HG03045 (cell line): ENCODE data around the gene CTSD.
"Not testable (repeated sequence)": the region's sequence is repeated elsewhere in the genome, so short reads cannot be mapped to it uniquely, and the experiment has no call there.

Experiments used
- ATAC-seq: cut with Tn5 transposase; IDR thresholded peaks from one replicate; pipeline ENCODE4 v1.9.1; 2021; ENCODE audit warnings: mild to moderate bottlenecking, moderate library complexity; ENCODE audit not compliant: unreplicated experiment

Gene CTSD

DNA sequence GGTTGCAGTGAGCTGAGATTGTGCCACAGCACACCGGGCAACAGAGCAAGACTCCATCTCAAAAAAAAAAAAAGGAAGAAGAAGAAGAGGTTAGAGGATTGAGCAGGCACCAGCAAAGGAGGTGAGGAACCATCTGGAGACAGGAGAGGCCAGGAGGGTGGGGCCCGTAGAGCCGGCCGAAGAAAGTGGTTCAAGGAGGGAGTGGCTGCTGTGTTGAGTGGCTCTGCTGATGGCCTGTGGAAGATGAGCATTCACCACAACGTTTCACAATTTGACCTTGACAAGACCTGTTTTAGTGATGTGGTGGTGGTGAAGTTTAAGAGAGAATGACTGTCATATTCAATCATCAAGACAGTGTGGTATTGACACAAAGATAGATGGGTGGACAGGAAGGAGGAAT is 6.8 kb upstream of the CTSD start:
- no peak for ATAC-seq

DNA sequence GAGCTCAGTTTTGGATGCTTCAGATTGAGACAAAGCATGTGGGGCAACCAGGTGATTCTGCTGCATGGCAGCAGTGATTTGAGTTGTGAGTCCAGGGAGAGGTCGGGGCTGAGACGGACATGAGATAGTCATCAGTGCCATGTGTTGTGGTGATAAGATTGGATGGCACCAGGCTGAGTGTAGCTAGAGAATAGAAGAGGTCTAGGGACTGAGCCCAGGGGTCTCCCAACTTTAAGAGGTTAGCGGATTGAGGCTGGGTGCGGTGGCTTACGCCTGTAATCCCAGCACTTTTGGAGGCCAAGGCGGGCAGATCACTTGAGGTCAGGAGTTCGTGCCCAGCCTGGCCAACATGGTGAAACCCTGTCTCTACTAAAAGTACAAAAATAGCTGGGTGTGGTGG is 6.3 kb upstream of the CTSD start:
- no peak for ATAC-seq

DNA sequence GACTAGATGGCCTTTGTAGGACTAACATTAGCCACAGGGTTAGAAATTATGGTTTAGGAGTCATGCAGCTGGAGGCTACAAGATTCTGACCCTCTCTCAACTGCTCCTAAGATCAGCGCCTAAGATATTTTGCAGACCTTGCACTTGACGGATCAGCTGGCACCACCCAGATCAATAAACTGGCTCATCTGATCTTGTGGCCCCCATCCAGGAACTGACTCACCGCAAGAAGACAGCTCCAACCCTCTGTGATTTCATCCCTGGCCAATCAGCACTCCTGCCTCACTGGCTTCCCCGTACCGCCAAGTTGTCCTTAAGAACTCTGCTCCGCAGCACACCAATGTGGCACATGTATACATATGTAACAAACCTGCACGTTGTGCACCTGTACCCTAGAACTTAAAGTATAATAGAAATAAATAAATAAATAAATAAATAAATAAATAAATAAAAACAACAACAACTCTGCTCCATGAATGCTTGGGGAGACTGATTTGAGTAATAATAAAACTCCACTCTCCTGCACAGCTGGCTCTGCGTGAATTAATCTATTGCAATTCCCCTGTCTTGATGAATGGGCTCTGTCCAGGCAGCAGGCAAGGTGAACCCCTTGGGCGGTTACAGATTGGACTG is 5.7 kb upstream of the CTSD start:
- ATAC-seq = not testable (repeated sequence)

DNA sequence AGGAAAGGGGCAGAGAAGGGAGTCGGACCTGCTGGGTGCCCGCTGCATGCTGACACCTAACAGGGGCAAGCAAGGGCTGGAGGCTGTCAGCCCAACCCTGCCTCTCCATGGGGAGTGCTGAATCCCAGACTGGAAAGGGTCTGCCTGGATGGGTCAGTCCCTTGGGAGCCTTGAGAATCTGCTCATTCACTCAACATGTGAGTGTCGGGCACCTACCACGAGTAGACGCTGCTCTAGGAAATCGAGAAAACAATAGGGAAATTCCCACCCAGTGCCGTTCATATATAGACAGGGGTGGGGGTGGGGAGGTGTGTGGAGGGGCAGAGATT is 4.4 kb upstream of the CTSD start:
- no peak for ATAC-seq

DNA sequence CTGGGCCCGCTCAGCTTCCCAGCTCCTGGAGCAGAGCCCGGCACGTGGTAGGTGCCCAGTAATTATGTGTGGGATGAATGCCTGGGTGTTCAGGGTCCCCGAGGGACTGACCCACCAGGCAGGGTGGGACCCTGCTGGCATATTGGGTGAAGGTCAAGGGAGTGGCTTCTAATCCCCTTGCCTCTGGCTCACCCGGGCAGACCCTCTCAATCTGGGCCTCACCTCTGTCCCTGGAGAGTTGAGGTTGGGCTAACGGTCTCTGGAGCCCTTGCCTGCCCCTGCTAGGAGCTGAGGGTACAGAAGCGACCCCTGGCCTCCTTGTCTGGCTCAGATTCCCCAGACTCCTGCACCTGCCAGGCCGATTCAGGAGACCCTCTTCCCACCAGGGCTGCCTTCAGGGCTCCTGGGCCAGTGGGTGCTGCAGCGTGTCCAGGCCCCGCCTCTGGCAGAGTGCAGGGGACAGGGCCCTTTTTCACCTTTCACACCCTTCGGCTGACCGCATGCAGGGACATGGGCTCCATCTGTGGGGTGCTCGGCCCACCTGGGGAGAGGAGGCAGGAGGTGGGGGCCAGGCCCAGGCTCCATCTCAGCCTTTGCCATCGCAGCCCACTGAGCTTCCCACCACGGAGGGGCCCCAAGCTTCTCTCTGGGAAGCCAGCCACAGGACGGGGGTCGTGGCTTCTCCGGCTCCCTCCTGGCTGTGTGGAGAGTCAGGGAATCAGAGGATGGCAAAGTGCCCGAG is 3.8 kb upstream of the CTSD start:
- ATAC-seq = no peak

DNA sequence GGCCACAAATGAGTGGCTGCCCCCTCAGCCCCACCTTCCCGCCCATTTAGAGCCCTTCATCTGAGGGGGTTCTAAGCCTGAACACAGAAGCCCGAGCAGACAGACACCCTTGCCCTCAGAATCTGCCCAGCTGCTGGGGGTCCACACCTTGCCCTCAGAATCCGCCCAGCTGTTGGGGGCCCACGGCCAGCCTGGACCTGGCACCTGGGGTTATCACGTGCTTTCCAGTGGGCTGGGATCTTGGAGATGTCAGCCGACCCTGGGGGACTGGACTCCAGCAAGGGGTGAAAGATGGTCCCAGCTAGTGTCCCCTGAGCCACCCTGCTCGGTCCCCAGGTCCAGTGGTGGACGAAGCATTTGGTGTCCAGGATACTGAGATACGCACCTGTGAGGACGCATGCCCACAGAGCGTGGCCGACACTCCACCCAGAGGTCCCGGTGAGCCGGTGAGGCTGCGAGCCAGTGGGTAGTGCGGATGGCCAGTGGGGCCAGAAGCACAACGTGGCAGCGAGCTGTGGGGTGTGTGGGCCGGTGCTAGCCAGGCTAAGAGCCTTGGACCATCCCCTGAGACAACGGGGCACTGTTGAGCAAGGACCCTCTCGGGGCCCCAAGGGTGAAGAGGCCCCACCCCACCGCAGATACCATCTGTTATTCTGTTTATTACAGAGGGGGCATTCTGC is 3.1 kb upstream of the CTSD start:
- ATAC-seq = no peak

DNA sequence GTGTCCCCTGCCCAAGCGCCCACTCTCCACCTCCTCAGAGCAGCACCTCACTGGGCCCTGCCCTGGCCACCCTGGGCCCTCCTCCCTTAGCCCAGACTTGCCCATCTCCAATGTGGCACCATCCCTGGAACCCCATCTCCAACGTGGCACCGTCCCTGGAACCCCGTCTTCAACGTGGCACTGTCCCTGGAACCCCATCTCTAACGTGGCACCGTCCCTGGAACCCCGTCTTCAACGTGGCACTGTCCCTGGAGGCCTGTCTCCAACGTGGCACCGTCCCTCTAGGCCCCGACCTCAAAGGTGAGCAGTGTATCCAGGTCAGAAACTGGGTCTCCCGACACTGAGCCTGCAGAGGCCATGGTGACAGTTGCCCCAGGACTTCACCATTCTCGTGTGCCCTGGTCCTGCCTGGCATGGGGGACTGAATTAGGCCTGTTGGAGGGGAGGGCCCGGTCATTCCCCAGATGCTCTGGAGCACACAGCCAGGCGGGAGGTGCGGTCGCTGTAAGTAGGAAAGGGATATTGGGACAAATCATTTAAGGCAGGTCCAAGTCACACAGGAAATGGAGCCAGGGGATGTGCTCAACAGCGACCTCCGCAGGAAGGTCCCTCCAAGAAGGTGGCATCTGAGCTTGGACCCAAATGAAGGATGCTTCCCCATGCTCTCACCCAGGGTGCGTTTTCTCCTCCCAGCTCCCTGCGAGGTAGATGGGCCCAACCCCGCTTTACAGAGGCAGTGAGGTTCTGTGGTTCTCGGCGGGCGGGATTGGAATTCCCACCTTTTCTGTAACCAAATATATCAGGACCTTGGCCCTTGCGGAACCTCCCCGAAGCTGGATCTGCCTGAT is 2.4 kb upstream of the CTSD start:
- no peak for ATAC-seq

DNA sequence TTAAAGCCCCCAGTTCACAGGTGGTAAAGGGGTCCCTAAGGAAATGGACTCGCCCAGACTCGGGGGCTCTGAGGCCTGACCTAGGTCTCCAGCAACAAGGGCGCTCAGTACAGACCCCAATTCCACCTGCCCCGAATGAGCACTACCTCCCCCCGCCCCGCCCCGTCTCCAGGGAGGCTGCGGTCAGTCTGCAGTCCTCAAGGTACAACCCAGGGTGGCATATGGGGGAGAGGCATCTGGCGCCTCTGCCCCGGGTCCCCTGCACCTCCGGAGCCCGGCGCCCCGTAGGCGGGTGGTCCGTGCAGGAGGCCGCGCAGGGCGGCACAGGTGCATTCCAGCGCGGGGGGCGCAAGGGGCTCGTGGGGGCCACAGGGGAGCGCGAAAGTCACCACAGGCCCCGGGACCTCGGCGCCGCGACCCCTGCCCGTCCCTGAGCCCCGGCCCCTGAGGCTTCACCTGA is 361 bp downstream of the CTSD start:
- ATAC-seq = peak; percentile 18

DNA sequence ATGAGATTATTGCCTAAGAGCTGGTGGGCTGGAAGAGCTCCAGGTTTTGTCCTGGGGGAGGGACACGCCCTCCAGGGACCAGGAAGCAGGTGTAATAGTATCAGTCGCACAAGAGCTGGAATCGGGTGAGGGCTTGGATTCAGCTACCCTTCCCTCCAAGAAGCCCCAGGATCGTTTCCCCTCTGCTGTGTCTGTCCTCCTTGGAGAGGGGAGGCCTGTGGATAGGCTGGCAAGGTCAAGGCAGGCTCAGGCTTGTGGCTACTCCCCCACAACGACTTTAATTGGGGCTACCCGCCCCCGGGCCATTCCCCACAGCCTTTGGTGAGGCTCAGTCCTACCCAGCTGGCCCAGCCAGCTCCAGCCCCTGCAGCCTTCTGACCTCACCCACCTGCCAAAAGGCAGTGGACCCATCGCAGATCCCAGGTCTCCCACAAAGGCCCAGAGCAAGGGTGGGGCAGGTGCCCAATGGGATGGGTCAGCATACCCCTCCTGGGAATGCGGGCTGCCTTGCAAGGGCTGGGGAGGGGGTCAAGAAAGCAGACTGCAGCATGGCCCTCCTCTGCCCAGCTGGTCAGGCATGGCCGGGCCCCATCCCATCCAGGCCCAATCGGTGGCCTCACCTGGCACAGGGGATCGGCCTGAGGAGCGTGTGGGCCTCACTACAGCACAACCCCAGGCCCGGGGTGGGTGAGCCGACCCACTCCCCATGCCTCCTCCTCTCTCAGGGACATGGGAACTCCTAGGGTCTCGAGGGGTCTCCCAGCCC is 1.0 kb downstream of the CTSD start:
- ATAC-seq = no peak

DNA sequence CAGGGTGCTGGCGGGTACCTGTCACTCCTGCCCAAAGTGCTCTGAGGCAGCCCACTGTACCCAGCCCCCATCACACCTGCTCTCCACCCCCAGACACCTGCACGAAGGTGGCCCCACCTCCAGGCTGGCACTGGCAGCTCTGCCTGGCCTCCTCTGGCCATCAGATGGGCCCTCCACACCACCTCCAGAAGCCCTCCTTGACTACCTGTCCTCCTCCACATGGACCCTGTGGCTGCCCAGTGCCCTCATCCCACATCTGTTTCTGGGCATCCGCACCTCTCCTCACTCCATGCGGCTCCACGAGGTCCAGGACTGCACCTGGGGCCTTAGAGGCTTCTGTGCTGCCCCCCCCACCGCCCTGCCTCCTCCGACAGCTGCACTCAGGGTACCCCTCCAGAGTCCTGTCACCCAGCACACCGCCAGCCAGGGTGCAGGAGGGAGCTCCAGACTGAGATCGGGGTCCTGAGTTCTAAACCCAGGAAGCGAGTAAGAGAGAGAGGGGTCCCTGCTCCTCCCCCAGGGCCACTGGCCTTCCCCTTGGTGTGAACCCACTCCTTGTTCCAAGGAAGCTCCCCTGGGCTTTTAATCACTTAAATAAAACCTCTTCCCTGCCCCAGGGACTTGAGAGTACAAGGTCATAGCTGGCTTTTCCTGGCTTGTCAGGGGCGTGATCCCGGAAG is 1.7 kb downstream of the CTSD start:
- ATAC-seq = no peak

DNA sequence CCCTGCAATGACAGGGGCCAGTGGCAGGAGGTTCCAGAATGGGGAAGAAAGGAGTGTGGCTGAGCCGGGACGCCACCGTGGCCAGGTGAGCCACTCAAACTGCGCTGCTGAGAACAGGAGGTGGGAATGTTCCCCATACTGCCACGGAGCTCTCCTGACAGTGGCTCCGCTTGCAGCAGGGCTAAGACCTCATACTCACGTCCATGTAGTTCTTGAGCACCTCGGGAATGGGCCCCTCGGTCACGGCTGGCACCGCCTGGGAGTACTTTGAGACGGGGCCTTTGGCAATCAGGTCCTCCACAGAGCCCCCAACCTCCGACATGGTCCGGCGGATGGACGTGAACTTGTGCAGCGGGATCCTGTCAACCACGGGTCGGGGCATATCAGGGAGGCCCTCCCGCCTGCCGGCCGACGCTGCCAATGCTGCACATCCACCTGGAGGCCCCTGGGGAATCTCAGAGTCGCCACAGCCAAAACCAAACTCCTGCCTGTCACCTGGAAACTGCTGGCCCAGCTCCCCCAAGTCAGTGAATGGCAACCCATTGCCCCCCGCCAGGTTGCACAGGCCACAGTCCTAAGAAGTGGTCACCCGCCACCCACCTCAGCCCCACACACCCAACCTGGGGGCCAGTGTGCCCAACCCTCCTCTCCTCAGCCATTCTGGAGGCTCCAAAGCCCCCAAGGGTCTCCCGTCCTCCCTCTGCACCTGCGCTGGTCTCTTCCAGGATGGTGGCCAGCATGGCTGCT is 2.4 kb downstream of the CTSD start:
- no peak for ATAC-seq

DNA sequence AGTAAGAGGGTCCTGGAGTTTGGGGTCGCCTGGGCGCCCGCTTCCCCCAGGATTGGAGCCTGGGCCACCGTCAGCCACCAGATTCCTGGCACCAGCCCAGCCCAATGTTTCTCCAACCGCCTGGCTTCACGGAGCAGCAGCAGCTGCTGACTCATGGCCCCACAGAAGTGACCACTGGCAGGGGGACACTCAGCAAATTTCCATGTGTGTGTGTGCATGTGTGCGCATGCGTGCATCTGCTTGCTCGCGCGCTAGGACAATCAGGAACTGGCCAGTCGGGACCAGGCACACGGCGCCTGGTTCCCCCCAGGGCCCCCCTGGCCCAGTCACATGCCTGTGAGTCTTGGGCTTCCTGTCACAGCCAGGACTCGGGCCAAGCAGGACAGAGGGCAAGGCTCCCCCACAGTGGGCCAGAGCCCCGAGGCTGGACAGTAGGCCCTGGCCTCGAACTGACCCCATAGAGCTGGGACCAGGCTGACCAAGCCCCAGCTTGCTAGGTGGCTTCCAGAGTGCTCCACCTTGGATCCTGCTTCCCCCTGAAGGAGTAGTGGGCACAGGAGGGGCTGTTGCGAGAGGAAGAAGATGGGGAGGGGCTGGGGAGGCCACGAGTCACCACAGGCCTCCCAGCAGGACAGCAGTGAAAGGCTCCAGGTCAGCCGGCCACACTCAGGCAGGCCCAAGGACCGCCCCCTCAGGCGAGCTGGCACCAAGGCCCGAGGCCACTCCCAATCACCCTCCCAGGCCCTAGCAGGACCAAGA is 3.2 kb downstream of the CTSD start:
- no peak for ATAC-seq

DNA sequence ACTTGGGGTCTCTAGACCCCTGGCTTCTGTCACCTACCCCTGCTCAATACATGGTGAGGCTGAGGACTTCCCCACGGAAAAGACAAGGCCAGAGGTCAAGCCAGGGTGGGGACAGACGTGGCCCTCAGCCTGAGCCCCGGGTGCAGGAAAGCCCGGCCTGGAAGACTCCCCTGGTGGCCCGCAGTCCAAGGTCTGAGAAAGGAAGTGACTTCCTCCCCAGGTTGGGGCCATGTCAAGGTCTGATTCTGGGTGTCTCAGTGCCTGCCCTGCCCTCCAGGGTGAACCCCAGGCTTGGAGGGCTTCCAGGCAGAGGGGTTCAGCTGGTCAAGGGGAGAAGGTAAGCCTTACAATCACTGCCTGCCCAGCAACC is 3.9 kb downstream of the CTSD start:
- ATAC-seq = no peak

DNA sequence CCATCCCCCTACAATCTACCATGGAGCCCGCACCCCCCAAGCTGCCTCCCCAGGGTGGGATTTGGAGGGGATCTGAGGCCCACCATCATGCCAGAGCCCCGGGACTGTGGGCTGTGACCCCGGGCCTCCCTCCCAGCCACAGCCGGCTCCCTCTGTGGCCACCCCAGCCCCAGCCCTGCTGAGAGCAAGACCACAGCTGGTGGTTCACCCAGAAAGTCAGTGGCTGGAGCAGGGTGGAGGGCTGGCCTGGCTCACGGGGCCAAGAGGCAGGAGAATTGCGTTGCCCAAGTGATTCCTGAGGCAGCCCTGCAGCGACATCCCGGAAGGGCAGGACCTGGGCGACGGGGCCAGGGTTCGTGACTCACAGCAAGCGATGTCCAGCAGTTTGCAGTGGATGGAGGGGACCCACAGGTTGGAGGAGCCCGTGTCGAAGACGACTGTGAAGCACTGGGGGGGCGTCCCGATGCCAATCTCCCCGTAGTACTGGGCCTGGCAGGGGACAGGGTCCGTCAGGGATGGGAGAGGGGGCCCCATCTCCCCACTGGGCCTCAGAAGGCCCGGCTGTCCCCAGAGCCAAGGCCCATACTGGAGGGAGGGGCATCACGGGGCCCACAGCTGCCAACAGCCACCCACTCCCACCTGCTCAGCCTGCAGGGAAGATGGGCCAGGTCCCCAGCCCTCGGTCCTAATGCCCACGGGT is 4.4 kb downstream of the CTSD start:
- no peak for ATAC-seq

DNA sequence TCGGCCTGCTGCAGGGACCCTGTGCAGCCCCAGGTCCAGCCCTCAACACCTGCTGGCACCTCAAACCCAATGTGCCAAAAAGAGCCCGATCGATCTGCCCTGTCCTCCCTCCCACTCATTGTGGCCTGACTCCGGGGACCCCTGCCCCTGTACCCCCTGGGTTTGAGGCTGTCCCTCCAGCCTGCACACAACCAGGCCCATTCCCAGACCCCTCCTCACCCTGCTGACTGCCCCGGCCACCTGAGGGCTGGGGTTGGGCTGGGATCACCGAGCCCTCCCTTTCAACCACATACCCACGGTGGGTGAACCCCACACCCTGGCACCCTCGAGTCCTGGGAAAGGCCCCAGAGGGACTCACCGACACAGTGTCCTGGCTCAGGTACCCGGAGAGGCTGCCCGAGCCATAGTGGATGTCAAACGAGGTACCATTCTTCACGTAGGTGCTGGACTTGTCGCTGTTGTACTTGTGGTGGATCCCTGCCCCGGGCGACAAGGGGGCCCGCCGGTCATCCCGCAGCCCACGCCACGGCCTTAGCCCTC is 5.0 kb downstream of the CTSD start:
- ATAC-seq = no peak

DNA sequence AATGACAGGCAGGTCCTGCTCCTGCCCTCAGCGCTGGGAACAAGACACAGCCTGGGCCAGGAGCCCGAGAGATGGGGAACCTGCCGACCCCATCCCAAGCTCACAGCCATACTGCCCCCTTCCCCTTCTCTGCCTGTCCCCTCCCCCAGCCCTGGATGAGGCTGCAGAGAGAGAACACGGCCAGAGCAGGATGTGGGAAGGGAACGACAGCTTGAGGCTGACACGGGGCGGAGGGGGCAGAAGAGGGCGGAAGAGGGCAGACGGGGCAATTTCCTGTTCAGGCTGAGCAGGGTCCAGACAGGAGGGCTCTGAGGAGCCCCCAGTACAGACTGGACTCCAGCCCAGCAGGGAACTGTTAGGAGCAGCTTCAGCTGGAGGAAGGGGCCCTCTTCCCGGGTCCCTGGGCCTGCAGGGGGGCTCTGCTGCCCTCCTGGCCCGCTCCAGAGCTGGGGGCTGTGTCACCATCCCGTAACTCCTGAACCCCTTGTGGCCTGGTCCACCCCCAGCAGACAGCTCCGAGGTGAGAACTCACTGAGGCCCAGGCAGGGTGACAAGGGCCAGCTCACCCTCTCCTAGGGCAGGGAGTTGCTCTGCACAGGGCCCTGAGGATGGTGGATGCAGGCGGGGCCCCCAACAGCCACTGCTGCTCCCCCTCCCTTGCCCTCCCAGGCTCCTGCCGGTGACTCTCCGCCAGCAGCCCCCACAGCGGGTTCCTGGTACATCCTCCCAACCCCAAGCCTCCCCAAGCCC is 5.7 kb downstream of the CTSD start:
- no peak for ATAC-seq
